Measurements from ENCODE around the gene KLRC3. TPM values are rescaled to one million over a fixed set of nuclear protein-coding genes. Genes with fewer than 3 reads are reported as not detected.
"Not testable (repeated sequence)": the region's sequence is repeated elsewhere in the genome, so short reads cannot be mapped to it uniquely, and the experiment has no call there.

KLRC3 gene
- total RNA-seq, 1 donor from 2014 or later = not detected

GRCh38 chr12:10430623-10431022 lies 10.2 kb upstream of the KLRC3 start:
- not testable (repeated sequence) for H3K4me1 Mint-ChIP-seq (ENCODE audit: low read depth, unreplicated experiment); DNase-seq; H3K4me3 Mint-ChIP-seq (ENCODE audit: unreplicated experiment); H3K9me3 Mint-ChIP-seq (ENCODE audit: unreplicated experiment); H3K27me3 Mint-ChIP-seq (ENCODE audit: unreplicated experiment); H3K27ac Mint-ChIP-seq (ENCODE audit: unreplicated experiment); H3K36me3 Mint-ChIP-seq (ENCODE audit: unreplicated experiment)

- not testable (repeated sequence) for H3K36me3 Mint-ChIP-seq (ENCODE audit: unreplicated experiment); H3K27me3 Mint-ChIP-seq (ENCODE audit: unreplicated experiment); H3K4me3 Mint-ChIP-seq (ENCODE audit: unreplicated experiment); H3K9me3 Mint-ChIP-seq (ENCODE audit: unreplicated experiment); H3K4me1 Mint-ChIP-seq (ENCODE audit: low read depth, unreplicated experiment); H3K27ac Mint-ChIP-seq (ENCODE audit: unreplicated experiment); DNase-seq
Measured at GRCh38 chr12:10425938-10426337, 5.5 kb upstream of the KLRC3 start.

- not testable (repeated sequence) for H3K36me3 Mint-ChIP-seq (ENCODE audit: unreplicated experiment); H3K9me3 Mint-ChIP-seq (ENCODE audit: unreplicated experiment); H3K4me1 Mint-ChIP-seq (ENCODE audit: low read depth, unreplicated experiment); H3K27ac Mint-ChIP-seq (ENCODE audit: unreplicated experiment); DNase-seq; H3K27me3 Mint-ChIP-seq (ENCODE audit: unreplicated experiment); H3K4me3 Mint-ChIP-seq (ENCODE audit: unreplicated experiment)
Measured at GRCh38 chr12:10424260-10424899, 4.0 kb upstream of the KLRC3 start.

- not testable (repeated sequence) for H3K27me3 Mint-ChIP-seq (ENCODE audit: unreplicated experiment); DNase-seq; H3K9me3 Mint-ChIP-seq (ENCODE audit: unreplicated experiment); H3K4me3 Mint-ChIP-seq (ENCODE audit: unreplicated experiment); H3K36me3 Mint-ChIP-seq (ENCODE audit: unreplicated experiment); H3K27ac Mint-ChIP-seq (ENCODE audit: unreplicated experiment); H3K4me1 Mint-ChIP-seq (ENCODE audit: low read depth, unreplicated experiment)
Measured at GRCh38 chr12:10422159-10422558, 1.8 kb upstream of the KLRC3 start.

DNA sequence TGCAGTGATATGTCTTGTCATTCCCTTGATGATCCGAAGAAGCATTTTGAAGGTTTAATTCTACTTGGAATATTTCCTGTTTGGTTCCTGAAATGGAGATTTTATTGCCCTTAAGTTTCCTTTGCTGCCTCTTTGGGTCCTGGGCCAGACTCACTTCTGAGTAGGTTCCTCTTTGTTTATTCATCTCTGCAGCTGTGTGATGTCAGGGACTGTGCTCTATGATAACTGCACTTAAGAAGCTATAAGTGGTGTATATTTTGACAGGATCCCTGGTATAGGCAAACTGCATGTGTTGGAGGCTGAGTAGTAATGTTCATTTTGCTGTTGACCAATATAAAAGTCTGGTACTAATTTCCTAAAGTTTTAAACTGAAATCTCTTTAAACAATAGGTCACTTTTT lies 11.0 kb downstream of the KLRC3 start, which contains the start of gene KLRC4:
Gene KLRC4 (minus strand): TSS at position 366 of the 400 bp plus-strand sequence. CDS start 182 bp downstream, at position 184.
- H3K4me3 Mint-ChIP-seq (ENCODE audit: unreplicated experiment) = no peak within 1 kb of the TSS
- no peaks in the 10 kb centered on the region for H3K9me3 Mint-ChIP-seq (ENCODE audit: unreplicated experiment)
- H3K36me3 Mint-ChIP-seq (ENCODE audit: unreplicated experiment) = no peaks in the 10 kb centered on the region
- H3K27me3 Mint-ChIP-seq (ENCODE audit: unreplicated experiment) = no peaks in the 10 kb centered on the region
- H3K27ac Mint-ChIP-seq (ENCODE audit: unreplicated experiment) = no peak within 1 kb of the TSS
- no peak for DNase-seq
- no peaks in the 10 kb centered on the region for H3K4me1 Mint-ChIP-seq (ENCODE audit: low read depth, unreplicated experiment)
- no peak for TF ChIP-seq CTCF (IDR thresholded peaks at IDR 0.05; ENCODE audit: partially characterized antibody, unreplicated experiment)

DNA sequence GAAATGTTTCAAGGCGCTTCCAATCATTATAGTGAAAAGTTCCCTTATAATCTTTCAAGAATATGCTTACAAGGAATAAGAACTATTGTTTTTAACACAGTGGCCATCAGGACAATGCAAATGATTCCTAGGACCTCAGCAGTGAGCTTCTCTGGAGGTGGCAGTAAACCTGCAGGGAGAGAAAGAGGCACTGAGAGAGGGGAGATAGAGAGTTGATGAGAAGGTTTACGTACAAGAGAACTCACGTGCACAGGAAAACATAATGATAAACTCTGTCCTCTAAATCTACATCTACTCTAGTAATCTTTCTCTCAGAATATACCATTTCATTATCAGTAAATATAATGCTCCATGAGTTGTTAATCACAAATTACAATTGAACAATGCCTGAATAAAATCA lies 11.6 kb downstream of the KLRC3 start:
- Mint-ChIP-seq H3K9me3 (ENCODE audit: unreplicated experiment) (no peaks in the 10 kb centered on the region), H3K4me3 (ENCODE audit: unreplicated experiment) (no peak overlapping the region), H3K27me3 (ENCODE audit: unreplicated experiment) (no peaks in the 10 kb centered on the region), H3K4me1 (ENCODE audit: low read depth, unreplicated experiment) (no peaks in the 10 kb centered on the region), H3K36me3 (ENCODE audit: unreplicated experiment) (no peaks in the 10 kb centered on the region), H3K27ac (ENCODE audit: unreplicated experiment) (no peak overlapping the region)
- DNase-seq = no peak
- no peak for TF ChIP-seq CTCF (IDR thresholded peaks at IDR 0.05; ENCODE audit: partially characterized antibody, unreplicated experiment)

- H3K36me3 Mint-ChIP-seq (ENCODE audit: unreplicated experiment) = no peaks in the 10 kb centered on the region
- no peak for TF ChIP-seq CTCF (IDR thresholded peaks at IDR 0.05; ENCODE audit: partially characterized antibody, unreplicated experiment)
- no peak overlapping the region for H3K4me3 Mint-ChIP-seq (ENCODE audit: unreplicated experiment)
- no peaks in the 10 kb centered on the region for H3K27me3 Mint-ChIP-seq (ENCODE audit: unreplicated experiment)
- no peaks in the 10 kb centered on the region for H3K9me3 Mint-ChIP-seq (ENCODE audit: unreplicated experiment)
- H3K4me1 Mint-ChIP-seq (ENCODE audit: low read depth, unreplicated experiment) = no peaks in the 10 kb centered on the region
- no peak overlapping the region for H3K27ac Mint-ChIP-seq (ENCODE audit: unreplicated experiment)
- no peak for DNase-seq
Measured at GRCh38 chr12:10406725-10407124, 13.7 kb downstream of the KLRC3 start.

Measured in glutamatergic neuron (in vitro differentiated cells).